WERI-Rb-1 (cell line): Measurements from ENCODE around the gene STK4.

Source experiments
- DNase-seq: peaks from one replicate; pipeline ENCODE4 v3.0.0-alpha.2; 2020
- H3K27ac ChIP-seq: fragments of 250-450 bp; sonication (Bioruptor Pico); 2 replicates; pipeline ENCODE4 v1.5.1; 2020; ENCODE audit warnings: mild to moderate bottlenecking, moderate library complexity
- H3K27me3 ChIP-seq: fragments of 250-450 bp; sonication (Bioruptor Pico); 2 replicates; pipeline ENCODE4 v1.5.1; 2021; ENCODE audit warnings: mild to moderate bottlenecking, low read depth, moderate library complexity; ENCODE audit not compliant: insufficient read depth, severe bottlenecking
- H3K36me3 ChIP-seq: fragments of 250-450 bp; sonication (Bioruptor Pico); 2 replicates; pipeline ENCODE4 v1.5.1; 2020; ENCODE audit warnings: mild to moderate bottlenecking, moderate library complexity
- H3K4me3 ChIP-seq: 2 replicates; pipeline ENCODE4 v1.5.1; 2011; ENCODE audit warnings: low read depth, mild to moderate bottlenecking, control low read depth, low read length
- H3K9me3 ChIP-seq: fragments of 250-450 bp; sonication (Bioruptor Pico); 2 replicates; pipeline ENCODE4 v1.5.1; 2021; ENCODE audit warnings: mild to moderate bottlenecking, moderate library complexity; ENCODE audit not compliant: severe bottlenecking
- CTCF ChIP-seq: IDR thresholded peaks from 2 replicates; pipeline ENCODE4 v1.5.1; 2011; ENCODE audit warnings: low read depth, mild to moderate bottlenecking, control low read depth, inconsistent platforms, low read length

Gene STK4

DNA sequence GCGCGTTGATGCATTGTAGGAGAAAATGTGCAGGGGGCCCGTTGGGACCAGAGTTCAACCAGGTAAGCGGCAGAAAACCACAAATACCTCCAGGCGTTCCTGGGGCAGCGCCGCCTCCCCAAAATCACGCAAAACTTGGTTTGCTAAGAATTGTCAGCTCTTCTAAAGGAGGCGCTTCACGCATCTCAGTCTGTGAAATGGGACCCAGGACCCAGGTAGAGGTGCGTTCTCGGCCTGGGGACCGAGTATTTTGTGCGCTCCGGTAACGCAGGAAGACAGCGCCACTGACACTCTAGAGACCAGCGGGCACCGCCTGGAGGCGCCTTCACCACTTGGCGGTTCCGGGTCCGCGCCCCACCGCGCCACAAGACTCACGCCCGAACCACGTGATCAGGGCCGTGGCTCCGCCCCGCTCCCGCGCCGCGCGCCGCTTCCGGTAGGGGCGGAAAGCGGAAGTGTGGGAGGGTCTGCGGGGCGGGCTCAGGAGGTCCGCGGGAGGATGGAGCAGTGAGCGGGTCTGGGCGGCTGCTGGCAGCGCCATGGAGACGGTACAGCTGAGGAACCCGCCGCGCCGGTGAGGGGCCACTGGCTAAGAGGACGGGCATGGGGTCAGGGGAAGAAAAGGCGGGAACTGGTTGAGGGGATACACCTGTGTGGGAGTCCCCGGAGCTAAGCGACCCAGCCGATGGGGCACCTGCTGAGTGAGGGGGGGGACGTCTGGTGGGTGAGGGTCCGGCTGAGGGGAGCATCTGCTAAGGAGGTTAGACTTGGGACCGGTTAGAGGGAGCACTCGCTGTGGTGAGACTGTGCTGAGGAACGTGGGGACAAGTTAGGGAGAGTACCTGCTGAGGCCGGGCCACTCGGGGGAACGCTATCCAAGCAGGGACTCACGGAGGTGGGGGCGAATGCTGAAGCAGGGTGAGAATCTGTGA lies at the start of gene STK4:
Gene STK4, plus strand, starts transcription at position 483 of the 932 bp plus-strand sequence. Its CDS starts 57 bp downstream, at position 540.
- H3K9me3 ChIP-seq: no peaks in the 10 kb centered on the region
- peak within 1 kb of the TSS; percentile 90 for H3K4me3 ChIP-seq
- peak; percentile 95 for DNase-seq
- peak within 1 kb of the TSS; percentile 56 for H3K27ac ChIP-seq
- peaks cover 2% of the 10 kb centered on the region; the same call in 1 of the 2 replicates for H3K36me3 ChIP-seq
- peak; percentile 80 for TF ChIP-seq CTCF
- H3K27me3 ChIP-seq: no peaks in the 10 kb centered on the region

GRCh38 chr20:44916586-44916985 lies 49.7 kb upstream of the STK4 start:
- Histone ChIP-seq H3K27me3 (no peaks in the 10 kb centered on the region), H3K27ac (no peak overlapping the region), H3K9me3 (no peaks in the 10 kb centered on the region), H3K36me3 (peaks cover 42% of the 10 kb centered on the region), H3K4me3 (no peak overlapping the region)
- no peak for DNase-seq
- TF ChIP-seq CTCF: no peak

- H3K9me3 ChIP-seq: no peaks in the 10 kb centered on the region
- H3K27ac ChIP-seq: no peak overlapping the region
- no peak for TF ChIP-seq CTCF
- DNase-seq: no peak
- H3K36me3 ChIP-seq: peaks cover 49% of the 10 kb centered on the region
- H3K27me3 ChIP-seq: no peaks in the 10 kb centered on the region
- H3K4me3 ChIP-seq: no peak overlapping the region
Measured at GRCh38 chr20:44917399-44917798, 48.9 kb upstream of the STK4 start.

- TF ChIP-seq CTCF: no peak
- no peaks in the 10 kb centered on the region for H3K27me3 ChIP-seq
- H3K4me3 ChIP-seq: no peak overlapping the region
- H3K36me3 ChIP-seq: peaks cover 52% of the 10 kb centered on the region
- no peak for DNase-seq
- H3K27ac ChIP-seq: no peak overlapping the region
- no peaks in the 10 kb centered on the region for H3K9me3 ChIP-seq
Measured at GRCh38 chr20:44918342-44918741, 48.0 kb upstream of the STK4 start.

GRCh38 chr20:44918761-44919160 lies 47.6 kb upstream of the STK4 start:
- H3K36me3 ChIP-seq: peaks cover 48% of the 10 kb centered on the region
- no peaks in the 10 kb centered on the region for H3K9me3 ChIP-seq
- H3K27me3 ChIP-seq: no peaks in the 10 kb centered on the region
- DNase-seq: no peak
- no peak for TF ChIP-seq CTCF
- no peak overlapping the region for H3K4me3 ChIP-seq
- no peak overlapping the region for H3K27ac ChIP-seq

DNA sequence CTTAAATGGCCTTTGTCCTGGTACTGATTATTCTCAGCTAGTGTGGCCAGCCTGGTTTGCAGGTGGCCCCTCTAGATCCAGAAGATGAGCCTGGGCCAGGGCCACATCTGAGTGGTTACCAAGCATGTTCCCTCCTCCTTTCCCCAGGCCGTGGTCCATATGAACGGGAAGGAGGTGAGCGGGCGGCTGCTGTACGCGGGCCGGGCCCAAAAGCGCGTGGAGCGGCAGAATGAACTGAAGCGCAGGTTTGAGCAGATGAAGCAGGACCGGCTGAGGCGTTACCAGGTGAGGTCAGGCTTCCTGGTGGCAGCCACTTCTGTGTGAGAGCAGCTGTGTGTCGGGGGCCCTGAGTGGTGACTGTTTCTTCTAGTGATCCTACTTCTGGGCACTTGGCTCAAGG lies 44.9 kb upstream of the STK4 start:
- Histone ChIP-seq H3K4me3 (no peak overlapping the region), H3K9me3 (no peaks in the 10 kb centered on the region), H3K27me3 (no peaks in the 10 kb centered on the region), H3K27ac (no peak overlapping the region), H3K36me3 (peaks cover 38% of the 10 kb centered on the region)
- DNase-seq: no peak
- no peak for TF ChIP-seq CTCF
